SU-DHL-6 (cell line): Measurements from ENCODE around the gene FBXO17.

Source experiments
- H2AFZ ChIP-seq: fragments of 200-600 bp; sonication (generic); 2 replicates; pipeline ENCODE4 v1.6.1; 2014; ENCODE audit warnings: low read depth, mild to moderate bottlenecking, moderate library complexity, mixed read lengths, antibody characterized with exemption, low read length; ENCODE audit not compliant: severe bottlenecking
- H3F3A ChIP-seq: fragments of 200-600 bp; shearing (Covaris generic); 2 replicates; pipeline ENCODE4 v1.6.0; 2016; ENCODE audit warnings: antibody characterized with exemption, mild to moderate bottlenecking; ENCODE audit not compliant: insufficient read depth
- H3K27ac ChIP-seq: fragments of 200-600 bp; sonication (generic); 2 replicates; pipeline ENCODE4 v1.5.1; 2016; ENCODE audit warnings: low read depth, mild to moderate bottlenecking, low read length, moderate library complexity, mixed read lengths
- H3K27me3 ChIP-seq: fragments of 200-600 bp; sonication (generic), shearing (Covaris generic); 2 replicates; pipeline ENCODE4 v1.6.0; 2014; ENCODE audit warnings: mild to moderate bottlenecking, low read length
- H3K36me3 ChIP-seq: fragments of 200-600 bp; sonication (generic); 2 replicates; pipeline ENCODE4 v1.6.1; 2014; ENCODE audit warnings: mild to moderate bottlenecking, low read length, mixed read lengths
- H3K4me2 ChIP-seq: fragments of 300-600, 200-600 bp; shearing (Covaris generic), sonication (generic); 2 replicates; pipeline ENCODE4 v1.6.0; 2014; ENCODE audit warnings: low read length, low read depth, mild to moderate bottlenecking; ENCODE audit not compliant: poor library complexity, severe bottlenecking
- H3K4me3 ChIP-seq: fragments of 200-600 bp; sonication (generic); 2 replicates; pipeline ENCODE4 v1.5.1; 2014; ENCODE audit warnings: antibody characterized with exemption, low read length, mild to moderate bottlenecking, mixed read lengths; ENCODE audit not compliant: insufficient read depth, poor library complexity, severe bottlenecking
- H3K79me2 ChIP-seq: fragments of 200-600 bp; sonication (generic); 2 replicates; pipeline ENCODE4 v1.6.1; 2014; ENCODE audit warnings: mild to moderate bottlenecking, low read length, moderate library complexity; ENCODE audit not compliant: insufficient read depth
- H3K9ac ChIP-seq: fragments of 200-600 bp; sonication (generic); 2 replicates; pipeline ENCODE4 v1.7.0; 2014; ENCODE audit warnings: mild to moderate bottlenecking, low read length
- H3K9me2 ChIP-seq: fragments of 200-600 bp; sonication (generic); replicated peaks from 2 replicates; pipeline ENCODE4 v1.6.1; 2014; ENCODE audit warnings: low read length; ENCODE audit not compliant: insufficient read depth
- H3K9me3 ChIP-seq: fragments of 200-600 bp; sonication (generic); 2 replicates; pipeline ENCODE4 v1.6.1; 2014; ENCODE audit warnings: low read length, mixed read lengths; ENCODE audit not compliant: insufficient read depth
- H4K20me1 ChIP-seq: fragments of 200-600 bp; sonication (generic); 2 replicates; pipeline ENCODE4 v1.6.1; 2014; ENCODE audit warnings: low read depth, mild to moderate bottlenecking, antibody characterized with exemption, low read length, moderate library complexity, mixed read lengths
- CTCF ChIP-seq: fragments of 200-600 bp; sonication (generic); IDR thresholded peaks from one replicate; pipeline ENCODE4 v1.5.1; 2017; ENCODE audit warnings: antibody characterized with exemption, mild to moderate bottlenecking, low read length, moderate library complexity; ENCODE audit not compliant: insufficient read depth, poor library complexity, severe bottlenecking
- EZH2phosphoT487 ChIP-seq: fragments of 200-600 bp; sonication (generic), shearing (Covaris generic); conservative IDR thresholded peaks from 2 replicates; pipeline ENCODE4 v1.6.1; 2018; ENCODE audit warnings: mild to moderate bottlenecking, antibody characterized with exemption, low read length, moderate library complexity, mixed read lengths

The FBXO17 gene

GRCh38 chr19:39017646-39018045 is 42.1 kb upstream of the FBXO17 start:
- Histone ChIP-seq H3K9ac (no peak overlapping the region), H3K79me2 (no peaks in the 10 kb centered on the region)
- TF ChIP-seq CTCF (no peak), EZH2phosphoT487 (no peak)

GRCh38 chr19:39017026-39017425 is 41.5 kb upstream of the FBXO17 start:
- Histone ChIP-seq H3F3A (no peaks in the 10 kb centered on the region), H2AFZ (no peak overlapping the region), H3K27me3 (no peaks in the 10 kb centered on the region), H3K79me2 (no peaks in the 10 kb centered on the region), H3K9me2 (no peaks in the 10 kb centered on the region), H3K9ac (no peak overlapping the region), H3K4me3 (no peak overlapping the region), H3K9me3 (no peaks in the 10 kb centered on the region), H3K36me3 (no peaks in the 10 kb centered on the region), H3K4me2 (no peak overlapping the region), H4K20me1 (no peaks in the 10 kb centered on the region), H3K27ac (no peak overlapping the region)
- TF ChIP-seq CTCF (no peak), EZH2phosphoT487 (no peak)

More at GRCh38 chr19:39017646-39018045, 42.1 kb upstream of the FBXO17 start:
- Histone ChIP-seq H2AFZ (no peak overlapping the region), H3K9me3 (no peaks in the 10 kb centered on the region), H3K36me3 (no peaks in the 10 kb centered on the region), H3F3A (no peaks in the 10 kb centered on the region), H3K27ac (no peak overlapping the region), H4K20me1 (no peaks in the 10 kb centered on the region), H3K27me3 (no peaks in the 10 kb centered on the region), H3K4me2 (no peak overlapping the region), H3K4me3 (no peak overlapping the region), H3K9me2 (no peaks in the 10 kb centered on the region)

- no peak overlapping the region for H3K4me2 ChIP-seq
- TF ChIP-seq EZH2phosphoT487 (no peak), CTCF (no peak)
- no peak overlapping the region for H3K4me3 ChIP-seq
- H3K27ac ChIP-seq: no peak overlapping the region
- no peak overlapping the region for H2AFZ ChIP-seq
- H3K27me3 ChIP-seq: no peaks in the 10 kb centered on the region
- no peaks in the 10 kb centered on the region for H3K9me3 ChIP-seq
- H3K9me2 ChIP-seq: no peaks in the 10 kb centered on the region
- H3F3A ChIP-seq: no peaks in the 10 kb centered on the region
- H4K20me1 ChIP-seq: no peaks in the 10 kb centered on the region
- no peaks in the 10 kb centered on the region for H3K79me2 ChIP-seq
- H3K36me3 ChIP-seq: no peaks in the 10 kb centered on the region
- H3K9ac ChIP-seq: no peak overlapping the region
Measured at GRCh38 chr19:39014037-39014436, 38.5 kb upstream of the FBXO17 start.
